Measurements from ENCODE around the gene DPT. TPM values are rescaled to one million over a fixed set of nuclear protein-coding genes. Genes with fewer than 3 reads are reported as not detected.

DPT gene
- total RNA-seq, 1 experiment from 2014 or later, result not detected

GRCh38 chr1:168676029-168676812 is 52.8 kb downstream of the DPT start (continued):
- TF ChIP-seq CDX4 (CRISPR knock-in tag; IDR thresholded peaks at IDR 0.05; ENCODE audit: borderline replicate concordance), result no peak
- TF ChIP-seq ATF2 (CRISPR knock-in tag; IDR thresholded peaks at IDR 0.05; ENCODE audit: borderline replicate concordance, low read depth), result no peak
- TF ChIP-seq ZSCAN18 (CRISPR knock-in tag; IDR thresholded peaks at IDR 0.05), result no peak
- no peak for TF ChIP-seq MYBL2 (CRISPR knock-in tag; IDR thresholded peaks at IDR 0.05)
- no peak for TF ChIP-seq E2F1 (CRISPR knock-in tag; IDR thresholded peaks at IDR 0.05)

GRCh38 chr1:168673974-168674683 is 54.9 kb downstream of the DPT start:
- DNase-seq (ENCODE audit: low spot score) (no peak), ATAC-seq (no peak)
- H3K27me3 Mint-ChIP-seq (ENCODE audit: low read depth), result no peaks in the 10 kb centered on the region; the same call in none of the 2 replicates
- H3K4me1 Mint-ChIP-seq, result peaks cover 11% of the 10 kb centered on the region
- H3K4me3 Mint-ChIP-seq, result no peak overlapping the region
- H3K27ac Mint-ChIP-seq, result no peak overlapping the region; the same call in 1 of the 2 replicates
- 0 out of 2 replicates have a peak, but pooled peaks cover 4% of the 10 kb centered on the region for H3K9me3 Mint-ChIP-seq
- ChIA-PET CTCF (interaction anchor here (1.2 kb wide), 1 partner anchor 37 kb away, joined by 6 read pairs; no protein-coding TSS in a partner anchor), POLR2A (no interaction called here)
- no peaks in the 10 kb centered on the region for H3K36me3 Mint-ChIP-seq
- TF ChIP-seq CREB1 (CRISPR knock-in tag; IDR thresholded peaks at IDR 0.05) (no peak), ZNF138 (CRISPR knock-in tag; conservative IDR thresholded peaks at IDR 0.05) (no peak), ZNF232 (CRISPR knock-in tag; IDR thresholded peaks at IDR 0.05) (no peak), USF2 (CRISPR knock-in tag; IDR thresholded peaks at IDR 0.05) (no peak), TP53 (CRISPR knock-in tag; IDR thresholded peaks at IDR 0.05) (no peak), E2F1 (CRISPR knock-in tag; IDR thresholded peaks at IDR 0.05) (no peak), SP1 (CRISPR knock-in tag; conservative IDR thresholded peaks at IDR 0.05) (no peak), NR2C2 (CRISPR knock-in tag; IDR thresholded peaks at IDR 0.05) (no peak), ZNF219 (CRISPR knock-in tag; IDR thresholded peaks at IDR 0.05; ENCODE audit: borderline replicate concordance) (no peak), ZSCAN18 (CRISPR knock-in tag; IDR thresholded peaks at IDR 0.05) (no peak), GABPB1 (CRISPR knock-in tag; IDR thresholded peaks at IDR 0.05) (no peak)
- TF ChIP-seq, protein P1, sequence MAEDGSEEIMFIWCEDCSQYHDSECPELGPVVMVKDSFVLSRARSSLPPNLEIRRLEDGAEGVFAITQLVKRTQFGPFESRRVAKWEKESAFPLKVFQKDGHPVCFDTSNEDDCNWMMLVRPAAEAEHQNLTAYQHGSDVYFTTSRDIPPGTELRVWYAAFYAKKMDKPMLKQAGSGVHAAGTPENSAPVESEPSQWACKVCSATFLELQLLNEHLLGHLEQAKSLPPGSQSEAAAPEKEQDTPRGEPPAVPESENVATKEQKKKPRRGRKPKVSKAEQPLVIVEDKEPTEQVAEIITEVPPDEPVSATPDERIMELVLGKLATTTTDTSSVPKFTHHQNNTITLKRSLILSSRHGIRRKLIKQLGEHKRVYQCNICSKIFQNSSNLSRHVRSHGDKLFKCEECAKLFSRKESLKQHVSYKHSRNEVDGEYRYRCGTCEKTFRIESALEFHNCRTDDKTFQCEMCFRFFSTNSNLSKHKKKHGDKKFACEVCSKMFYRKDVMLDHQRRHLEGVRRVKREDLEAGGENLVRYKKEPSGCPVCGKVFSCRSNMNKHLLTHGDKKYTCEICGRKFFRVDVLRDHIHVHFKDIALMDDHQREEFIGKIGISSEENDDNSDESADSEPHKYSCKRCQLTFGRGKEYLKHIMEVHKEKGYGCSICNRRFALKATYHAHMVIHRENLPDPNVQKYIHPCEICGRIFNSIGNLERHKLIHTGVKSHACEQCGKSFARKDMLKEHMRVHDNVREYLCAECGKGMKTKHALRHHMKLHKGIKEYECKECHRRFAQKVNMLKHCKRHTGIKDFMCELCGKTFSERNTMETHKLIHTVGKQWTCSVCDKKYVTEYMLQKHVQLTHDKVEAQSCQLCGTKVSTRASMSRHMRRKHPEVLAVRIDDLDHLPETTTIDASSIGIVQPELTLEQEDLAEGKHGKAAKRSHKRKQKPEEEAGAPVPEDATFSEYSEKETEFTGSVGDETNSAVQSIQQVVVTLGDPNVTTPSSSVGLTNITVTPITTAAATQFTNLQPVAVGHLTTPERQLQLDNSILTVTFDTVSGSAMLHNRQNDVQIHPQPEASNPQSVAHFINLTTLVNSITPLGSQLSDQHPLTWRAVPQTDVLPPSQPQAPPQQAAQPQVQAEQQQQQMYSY (CRISPR knock-in tag; IDR thresholded peaks at IDR 0.05), result no peak
- TF ChIP-seq, protein P2, sequence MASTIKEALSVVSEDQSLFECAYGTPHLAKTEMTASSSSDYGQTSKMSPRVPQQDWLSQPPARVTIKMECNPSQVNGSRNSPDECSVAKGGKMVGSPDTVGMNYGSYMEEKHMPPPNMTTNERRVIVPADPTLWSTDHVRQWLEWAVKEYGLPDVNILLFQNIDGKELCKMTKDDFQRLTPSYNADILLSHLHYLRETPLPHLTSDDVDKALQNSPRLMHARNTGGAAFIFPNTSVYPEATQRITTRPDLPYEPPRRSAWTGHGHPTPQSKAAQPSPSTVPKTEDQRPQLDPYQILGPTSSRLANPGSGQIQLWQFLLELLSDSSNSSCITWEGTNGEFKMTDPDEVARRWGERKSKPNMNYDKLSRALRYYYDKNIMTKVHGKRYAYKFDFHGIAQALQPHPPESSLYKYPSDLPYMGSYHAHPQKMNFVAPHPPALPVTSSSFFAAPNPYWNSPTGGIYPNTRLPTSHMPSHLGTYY (CRISPR knock-in tag; IDR thresholded peaks at IDR 0.05), result no peak
- TF ChIP-seq, protein P3, sequence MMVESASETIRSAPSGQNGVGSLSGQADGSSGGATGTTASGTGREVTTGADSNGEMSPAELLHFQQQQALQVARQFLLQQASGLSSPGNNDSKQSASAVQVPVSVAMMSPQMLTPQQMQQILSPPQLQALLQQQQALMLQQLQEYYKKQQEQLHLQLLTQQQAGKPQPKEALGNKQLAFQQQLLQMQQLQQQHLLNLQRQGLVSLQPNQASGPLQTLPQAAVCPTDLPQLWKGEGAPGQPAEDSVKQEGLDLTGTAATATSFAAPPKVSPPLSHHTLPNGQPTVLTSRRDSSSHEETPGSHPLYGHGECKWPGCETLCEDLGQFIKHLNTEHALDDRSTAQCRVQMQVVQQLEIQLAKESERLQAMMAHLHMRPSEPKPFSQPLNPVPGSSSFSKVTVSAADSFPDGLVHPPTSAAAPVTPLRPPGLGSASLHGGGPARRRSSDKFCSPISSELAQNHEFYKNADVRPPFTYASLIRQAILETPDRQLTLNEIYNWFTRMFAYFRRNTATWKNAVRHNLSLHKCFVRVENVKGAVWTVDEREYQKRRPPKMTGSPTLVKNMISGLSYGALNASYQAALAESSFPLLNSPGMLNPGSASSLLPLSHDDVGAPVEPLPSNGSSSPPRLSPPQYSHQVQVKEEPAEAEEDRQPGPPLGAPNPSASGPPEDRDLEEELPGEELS (CRISPR knock-in tag; IDR thresholded peaks at IDR 0.05), result no peak

Measured in WTC11 (cell line).